Neural progenitor cell (in vitro differentiated cells): Measurements from ENCODE around the gene SCPEP1.

ENCODE experiments used
- CTCF ChIP-seq: fragments of 200-600 bp; sonication (generic); IDR thresholded peaks from 2 replicates; pipeline ENCODE4 v1.5.1; 2017; ENCODE audit warnings: antibody characterized with exemption, mild to moderate bottlenecking
- EZH2 ChIP-seq: fragments of 200-600 bp; sonication (generic); IDR thresholded peaks from 2 replicates; pipeline ENCODE4 v1.6.1; 2017; ENCODE audit warnings: antibody characterized with exemption, mild to moderate bottlenecking, moderate library complexity

DNA sequence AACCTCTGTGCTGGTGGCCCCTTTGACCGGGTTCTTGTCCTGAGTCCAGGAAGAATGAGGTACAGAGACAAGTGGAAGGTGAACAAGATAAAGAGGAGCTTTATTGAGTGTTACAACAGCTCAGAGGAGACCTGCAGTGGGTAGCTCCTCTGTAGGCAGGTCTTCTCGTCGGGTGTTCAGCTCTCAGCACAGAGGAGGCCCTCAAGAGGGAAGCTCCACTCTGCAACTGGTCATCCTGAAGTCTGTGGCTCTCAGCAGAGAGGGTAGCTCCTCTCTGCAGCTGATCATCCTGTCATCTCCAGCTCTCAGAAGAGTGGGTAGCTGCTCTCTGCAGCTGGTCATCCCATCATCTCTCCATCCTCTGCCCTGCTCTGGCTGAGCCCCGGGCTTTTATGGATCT lies 39.7 kb downstream of the SCPEP1 start:
- TF ChIP-seq CTCF (no peak), EZH2 (no peak)
